SH-SY5Y (cell line): ENCODE results near the gene NTRK2.

Experiments
- GATA2 ChIP-seq: IDR thresholded peaks from 2 replicates; pipeline ENCODE4 v1.6.1; 2011; ENCODE audit warnings: mild to moderate bottlenecking, low read depth, low read length
- GATA3 ChIP-seq: IDR thresholded peaks from 2 replicates; pipeline ENCODE4 v1.6.1; 2011; ENCODE audit warnings: low read depth, mild to moderate bottlenecking, low read length, moderate library complexity

GRCh38 chr9:84742261-84742660, 72.7 kb downstream of the NTRK2 start:
- TF ChIP-seq GATA3 (no peak), GATA2 (no peak)
